PC-3 (cell line): ENCODE results near the gene SH2B3.

ENCODE experiments used
- EZH2 ChIP-seq: fragments of 300-600 bp; sonication (generic); IDR thresholded peaks from one replicate; pipeline ENCODE4 v1.6.1; 2017; ENCODE audit warnings: antibody characterized with exemption, mild to moderate bottlenecking, low read length; ENCODE audit not compliant: unreplicated experiment
- EZH2phosphoT487 ChIP-seq: fragments of 300-600 bp; sonication (generic); IDR thresholded peaks from 2 replicates; pipeline ENCODE4 v1.6.1; 2018; ENCODE audit warnings: mild to moderate bottlenecking, antibody characterized with exemption, low read length, borderline replicate concordance
- TF ChIP-seq, protein P1 (sequence below): fragments of 300-600 bp; sonication (generic); conservative IDR thresholded peaks from 2 replicates; pipeline ENCODE4 v1.5.1; 2017; ENCODE audit warnings: antibody characterized with exemption, low read depth, mild to moderate bottlenecking, low read length

DNA sequence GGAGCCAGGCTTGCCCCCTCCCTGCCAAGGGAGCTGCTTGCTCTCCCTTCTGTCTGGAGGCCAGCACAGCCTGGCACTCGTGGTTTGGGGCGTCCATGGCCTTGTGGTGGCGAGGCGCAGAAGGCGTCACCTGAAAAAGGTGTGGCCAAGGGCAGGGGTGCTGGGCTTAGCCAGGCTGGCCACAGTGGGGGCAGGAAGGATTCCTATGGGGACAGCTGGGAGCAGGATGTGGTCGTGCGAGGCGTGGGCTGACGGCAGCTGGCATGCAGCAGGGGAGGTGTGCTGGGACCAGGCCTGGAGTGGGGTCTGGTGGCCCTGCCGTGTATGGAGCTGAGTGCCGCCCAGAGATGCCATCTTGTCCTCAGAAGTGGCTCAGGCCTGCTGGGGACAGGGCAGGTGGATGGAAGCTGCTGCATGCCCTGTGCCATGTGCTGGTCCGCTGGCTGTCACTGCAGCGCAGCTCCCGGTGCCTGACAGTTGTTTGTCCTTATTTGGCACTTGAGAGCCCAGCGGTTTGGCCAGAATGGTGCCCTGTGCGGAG, 30.0 kb downstream of the SH2B3 start:
- TF ChIP-seq EZH2: no peak
- TF ChIP-seq, protein P1, sequence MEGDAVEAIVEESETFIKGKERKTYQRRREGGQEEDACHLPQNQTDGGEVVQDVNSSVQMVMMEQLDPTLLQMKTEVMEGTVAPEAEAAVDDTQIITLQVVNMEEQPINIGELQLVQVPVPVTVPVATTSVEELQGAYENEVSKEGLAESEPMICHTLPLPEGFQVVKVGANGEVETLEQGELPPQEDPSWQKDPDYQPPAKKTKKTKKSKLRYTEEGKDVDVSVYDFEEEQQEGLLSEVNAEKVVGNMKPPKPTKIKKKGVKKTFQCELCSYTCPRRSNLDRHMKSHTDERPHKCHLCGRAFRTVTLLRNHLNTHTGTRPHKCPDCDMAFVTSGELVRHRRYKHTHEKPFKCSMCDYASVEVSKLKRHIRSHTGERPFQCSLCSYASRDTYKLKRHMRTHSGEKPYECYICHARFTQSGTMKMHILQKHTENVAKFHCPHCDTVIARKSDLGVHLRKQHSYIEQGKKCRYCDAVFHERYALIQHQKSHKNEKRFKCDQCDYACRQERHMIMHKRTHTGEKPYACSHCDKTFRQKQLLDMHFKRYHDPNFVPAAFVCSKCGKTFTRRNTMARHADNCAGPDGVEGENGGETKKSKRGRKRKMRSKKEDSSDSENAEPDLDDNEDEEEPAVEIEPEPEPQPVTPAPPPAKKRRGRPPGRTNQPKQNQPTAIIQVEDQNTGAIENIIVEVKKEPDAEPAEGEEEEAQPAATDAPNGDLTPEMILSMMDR: no peak
- no peak for TF ChIP-seq EZH2phosphoT487
